Measurements from ENCODE around the gene TM9SF1. TPM values are rescaled to one million over a fixed set of nuclear protein-coding genes. Genes with fewer than 3 reads are reported as not detected.
A peak's percentile ranks its signal among the peaks of the same experiment; 100 is the strongest.

Gene TM9SF1
- total and polyA plus RNA-seq, 2 of the 13 experiments (the other 11 are each of a cell fraction or from before 2014, with no cell fraction given): 83.2 to 110 TPM

GRCh38 chr14:24139272-24139934, 55.8 kb downstream of the TM9SF1 start (continued):
- TF ChIP-seq ZBTB33 (CRISPR knock-in tag; IDR thresholded peaks at IDR 0.05): peak; percentile 9; the same call in 1 of the 2 replicates
- TF ChIP-seq CTCF (CRISPR knock-in tag; IDR thresholded peaks at IDR 0.05): peak; percentile 25
- TF ChIP-seq KDM5B (CRISPR knock-in tag; IDR thresholded peaks at IDR 0.05; ENCODE audit: borderline replicate concordance): peak; percentile 62; the same call in 1 of the 2 replicates
- peak; percentile 82 for TF ChIP-seq CBX5 (CRISPR knock-in tag; IDR thresholded peaks at IDR 0.05; ENCODE audit: borderline replicate concordance)
- no peak for TF ChIP-seq ZNF260 (CRISPR knock-in tag; IDR thresholded peaks at IDR 0.05; ENCODE audit: borderline replicate concordance, low read depth)
- TF ChIP-seq ATF2 (CRISPR knock-in tag; IDR thresholded peaks at IDR 0.05): 0 out of 2 replicates have a peak, but pooled peaks have one; percentile 33
- peak; percentile 80 for TF ChIP-seq RBM22 (optimal IDR thresholded peaks at IDR 0.05; ENCODE audit: low read length)
- TF ChIP-seq ZNF768 (CRISPR knock-in tag; IDR thresholded peaks at IDR 0.05): peak; percentile 75
- peak; percentile 24; the same call in 1 of the 2 replicates for TF ChIP-seq SIX4 (CRISPR knock-in tag; IDR thresholded peaks at IDR 0.05)
- 0 out of 2 replicates have a peak, but pooled peaks have one; percentile 44 for TF ChIP-seq KLF9 (CRISPR knock-in tag; IDR thresholded peaks at IDR 0.05; ENCODE audit: low read depth)
- peak; percentile 4; the same call in 1 of the 2 replicates for TF ChIP-seq MTA3 (CRISPR knock-in tag; IDR thresholded peaks at IDR 0.05)
- 0 out of 2 replicates have a peak, but pooled peaks have one; percentile 25 for TF ChIP-seq ZNF556 (CRISPR knock-in tag; IDR thresholded peaks at IDR 0.05; ENCODE audit: borderline replicate concordance)
- TF ChIP-seq KAT7 (CRISPR knock-in tag; IDR thresholded peaks at IDR 0.05; ENCODE audit: borderline replicate concordance): peak; percentile 15; the same call in 1 of the 2 replicates
- TF ChIP-seq MTA1 (CRISPR knock-in tag; IDR thresholded peaks at IDR 0.05; ENCODE audit: borderline replicate concordance): peak; percentile 47; the same call in 1 of the 2 replicates
- peak; percentile 55; the same call in 1 of the 2 replicates for TF ChIP-seq KDM2A (CRISPR knock-in tag; IDR thresholded peaks at IDR 0.05; ENCODE audit: borderline replicate concordance, low read depth)
- 0 out of 2 replicates have a peak, but pooled peaks have one; percentile 17 for TF ChIP-seq FOXO1 (CRISPR knock-in tag; IDR thresholded peaks at IDR 0.05)
- TF ChIP-seq SAP130 (CRISPR knock-in tag; IDR thresholded peaks at IDR 0.05; ENCODE audit: low read depth): peak; percentile 55
- TF ChIP-seq ZBTB2 (CRISPR knock-in tag; IDR thresholded peaks at IDR 0.05; ENCODE audit: low read depth): no peak
- 0 out of 2 replicates have a peak, but pooled peaks have one; percentile 38 for TF ChIP-seq ZNF281 (CRISPR knock-in tag; IDR thresholded peaks at IDR 0.05; ENCODE audit: borderline replicate concordance)
